ENCODE data around the gene DMC1.
A peak's percentile ranks its signal among the peaks of the same experiment; 100 is the strongest.

Gene DMC1

GRCh38 chr22:38491707-38492348 lies 78.2 kb downstream of the DMC1 start:
- H3K9me3 ChIP-seq (ENCODE audit: severe bottlenecking), result no peaks in the 10 kb centered on the region
- no peak overlapping the region for H3K4me3 ChIP-seq (ENCODE audit: severe bottlenecking)
- H3K27ac ChIP-seq (ENCODE audit: poor library complexity, severe bottlenecking), result no peak overlapping the region
- peaks cover 100% of the 10 kb centered on the region for H3K36me3 ChIP-seq (ENCODE audit: low read depth)
- TF ChIP-seq CTCF (IDR thresholded peaks at IDR 0.05; ENCODE audit: poor library complexity, severe bottlenecking), result no peak
- ATAC-seq (ENCODE audit: low read depth), result no peak
- no peaks in the 10 kb centered on the region for H3K27me3 ChIP-seq (ENCODE audit: insufficient read depth, poor library complexity, severe bottlenecking)
- no peaks in the 10 kb centered on the region for H3K4me1 ChIP-seq (ENCODE audit: insufficient read depth, poor library complexity, severe bottlenecking)
- no peak for DNase-seq (ENCODE audit: low spot score)

GRCh38 chr22:38490915-38491314 lies 79.1 kb downstream of the DMC1 start:
- H3K9me3 ChIP-seq (ENCODE audit: severe bottlenecking), result no peaks in the 10 kb centered on the region
- ATAC-seq (ENCODE audit: low read depth), result no peak
- TF ChIP-seq CTCF (IDR thresholded peaks at IDR 0.05; ENCODE audit: poor library complexity, severe bottlenecking), result no peak
- H3K4me1 ChIP-seq (ENCODE audit: insufficient read depth, poor library complexity, severe bottlenecking), result no peaks in the 10 kb centered on the region
- no peaks in the 10 kb centered on the region for H3K27me3 ChIP-seq (ENCODE audit: insufficient read depth, poor library complexity, severe bottlenecking)
- no peak for DNase-seq (ENCODE audit: low spot score)
- H3K36me3 ChIP-seq (ENCODE audit: low read depth), result peaks cover 100% of the 10 kb centered on the region
- H3K27ac ChIP-seq (ENCODE audit: poor library complexity, severe bottlenecking), result peak overlapping the region; percentile 13
- H3K4me3 ChIP-seq (ENCODE audit: severe bottlenecking), result no peak overlapping the region

DNA sequence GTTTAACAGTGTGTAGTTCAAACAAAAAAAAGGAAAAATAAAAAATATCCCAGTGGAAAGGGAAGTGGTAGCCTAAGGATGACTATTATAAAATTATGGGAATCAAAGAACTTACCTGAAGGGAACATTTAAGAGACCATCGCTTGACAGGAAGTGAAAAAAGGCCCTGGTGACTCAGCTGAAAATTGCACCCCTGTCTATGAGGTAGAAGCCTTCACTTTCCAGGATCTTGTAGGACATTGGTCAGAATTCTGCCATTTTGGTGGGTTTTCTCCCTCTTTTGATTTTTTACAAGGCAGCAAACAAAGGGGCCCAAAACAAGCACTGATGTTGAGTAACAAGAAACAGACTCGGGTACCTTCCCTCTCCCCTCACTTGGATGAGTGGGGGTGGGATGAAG lies 79.5 kb downstream of the DMC1 start:
- 0 out of 3 replicates have a peak, but pooled peaks have one; percentile 28 for ATAC-seq (ENCODE audit: low read depth)
- Histone ChIP-seq H3K9me3 (ENCODE audit: severe bottlenecking) (no peaks in the 10 kb centered on the region), H3K27ac (ENCODE audit: poor library complexity, severe bottlenecking) (peak overlapping the region; percentile 13), H3K27me3 (ENCODE audit: insufficient read depth, poor library complexity, severe bottlenecking) (no peaks in the 10 kb centered on the region), H3K4me3 (ENCODE audit: severe bottlenecking) (no peak overlapping the region), H3K36me3 (ENCODE audit: low read depth) (peaks cover 98% of the 10 kb centered on the region), H3K4me1 (ENCODE audit: insufficient read depth, poor library complexity, severe bottlenecking) (no peaks in the 10 kb centered on the region)
- DNase-seq (ENCODE audit: low spot score), result no peak
- TF ChIP-seq CTCF (IDR thresholded peaks at IDR 0.05; ENCODE audit: poor library complexity, severe bottlenecking), result no peak

DNA sequence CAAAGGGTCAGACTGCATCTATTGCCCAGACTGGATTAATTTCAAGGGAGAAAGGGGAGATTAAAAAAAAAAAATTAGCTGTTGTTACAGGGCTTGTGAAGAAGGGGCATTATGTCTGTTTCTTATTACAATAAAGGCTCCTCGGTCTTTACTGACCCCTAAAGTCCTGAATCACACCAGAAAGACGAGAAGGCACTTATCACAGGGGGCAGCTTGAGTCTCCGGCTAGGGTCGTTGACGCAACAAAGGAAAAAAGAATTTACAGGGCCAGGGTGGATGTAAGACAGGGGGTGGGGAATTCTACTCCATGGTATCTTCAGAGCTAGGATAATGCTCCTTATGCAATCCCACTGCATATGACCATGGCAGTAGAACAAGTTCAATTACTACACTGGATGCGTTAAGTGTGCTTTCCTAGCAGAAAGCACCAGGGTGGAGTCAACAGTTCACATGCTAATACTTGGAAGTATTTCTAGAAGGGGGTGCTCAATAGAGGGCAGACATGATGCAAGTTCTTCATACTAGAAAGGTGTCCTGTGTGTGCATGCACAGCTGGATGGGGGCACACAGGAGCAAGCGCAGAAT lies 80.3 kb downstream of the DMC1 start:
- H3K4me1 ChIP-seq (ENCODE audit: insufficient read depth, poor library complexity, severe bottlenecking), result no peaks in the 10 kb centered on the region
- H3K4me3 ChIP-seq (ENCODE audit: severe bottlenecking), result no peak overlapping the region
- no peaks in the 10 kb centered on the region for H3K27me3 ChIP-seq (ENCODE audit: insufficient read depth, poor library complexity, severe bottlenecking)
- H3K27ac ChIP-seq (ENCODE audit: poor library complexity, severe bottlenecking), result no peak overlapping the region
- no peak for DNase-seq (ENCODE audit: low spot score)
- no peak for TF ChIP-seq CTCF (IDR thresholded peaks at IDR 0.05; ENCODE audit: poor library complexity, severe bottlenecking)
- no peak for ATAC-seq (ENCODE audit: low read depth)
- no peaks in the 10 kb centered on the region for H3K9me3 ChIP-seq (ENCODE audit: severe bottlenecking)
- peaks cover 96% of the 10 kb centered on the region for H3K36me3 ChIP-seq (ENCODE audit: low read depth)

DNA sequence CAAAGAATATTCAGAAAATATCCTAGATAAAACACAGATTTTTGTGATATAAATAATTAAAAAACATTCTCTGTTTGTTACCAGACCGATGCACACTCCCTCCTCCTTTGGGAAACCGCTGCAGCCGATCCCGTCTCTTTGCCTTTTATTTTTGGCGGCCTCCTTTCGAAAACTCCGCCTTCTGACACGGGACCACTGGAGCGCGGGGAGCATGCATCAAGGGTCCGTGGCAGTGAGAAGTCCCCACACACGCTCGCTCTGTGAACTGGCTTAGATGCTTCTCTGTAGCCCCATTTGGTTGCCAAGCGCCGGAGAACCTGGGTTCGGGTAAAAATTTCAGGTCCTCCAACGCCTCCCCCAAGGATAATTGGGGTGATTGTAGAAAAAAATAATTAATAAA lies 80.8 kb downstream of the DMC1 start:
- H3K9me3 ChIP-seq (ENCODE audit: severe bottlenecking), result no peaks in the 10 kb centered on the region

More for the DNA sequence above, 80.8 kb downstream of the DMC1 start:
- Histone ChIP-seq H3K27ac (ENCODE audit: poor library complexity, severe bottlenecking) (no peak overlapping the region), H3K27me3 (ENCODE audit: insufficient read depth, poor library complexity, severe bottlenecking) (no peaks in the 10 kb centered on the region), H3K4me1 (ENCODE audit: insufficient read depth, poor library complexity, severe bottlenecking) (no peaks in the 10 kb centered on the region), H3K4me3 (ENCODE audit: severe bottlenecking) (no peak overlapping the region), H3K36me3 (ENCODE audit: low read depth) (peaks cover 96% of the 10 kb centered on the region)
- TF ChIP-seq CTCF (IDR thresholded peaks at IDR 0.05; ENCODE audit: poor library complexity, severe bottlenecking), result no peak
- DNase-seq (ENCODE audit: low spot score), result no peak
- ATAC-seq (ENCODE audit: low read depth), result no peak

All from RWPE2 (cell line).